HuH-7 (cell line): ENCODE data around the gene QKI.
"Not testable (repeated sequence)": the region's sequence is repeated elsewhere in the genome, so short reads cannot be mapped to it uniquely, and the experiment has no call there.

ENCODE experiments used
- DNase-seq: peaks from one replicate; pipeline ENCODE4 v3.0.0; 2011; ENCODE audit warnings: low spot score

QKI gene

DNA sequence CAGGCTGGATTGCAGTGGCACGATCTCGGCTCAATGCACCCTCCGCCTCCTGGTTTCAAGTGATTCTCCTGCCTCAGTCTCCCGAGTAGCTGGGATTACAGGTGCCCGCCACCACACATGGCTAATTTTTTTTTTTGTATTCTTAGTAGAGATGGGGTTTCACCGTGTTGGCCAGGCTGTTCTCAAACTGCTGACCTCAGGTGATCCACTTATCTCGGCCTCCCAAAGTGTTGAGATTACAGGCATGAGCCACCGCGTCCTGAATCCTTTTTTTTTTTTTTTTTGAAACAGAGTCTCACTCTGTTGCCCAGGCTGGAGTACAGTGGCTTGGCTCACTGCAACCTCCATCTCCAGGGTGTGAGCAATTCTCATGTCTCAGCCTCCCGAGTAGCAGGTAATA is 24.9 kb downstream of the QKI start:
- DNase-seq, result not testable (repeated sequence)

GRCh38 chr6:163439997-163440396 is 25.5 kb downstream of the QKI start:
- DNase-seq, result no peak

GRCh38 chr6:163442336-163442735 is 27.8 kb downstream of the QKI start:
- DNase-seq, result no peak

DNA sequence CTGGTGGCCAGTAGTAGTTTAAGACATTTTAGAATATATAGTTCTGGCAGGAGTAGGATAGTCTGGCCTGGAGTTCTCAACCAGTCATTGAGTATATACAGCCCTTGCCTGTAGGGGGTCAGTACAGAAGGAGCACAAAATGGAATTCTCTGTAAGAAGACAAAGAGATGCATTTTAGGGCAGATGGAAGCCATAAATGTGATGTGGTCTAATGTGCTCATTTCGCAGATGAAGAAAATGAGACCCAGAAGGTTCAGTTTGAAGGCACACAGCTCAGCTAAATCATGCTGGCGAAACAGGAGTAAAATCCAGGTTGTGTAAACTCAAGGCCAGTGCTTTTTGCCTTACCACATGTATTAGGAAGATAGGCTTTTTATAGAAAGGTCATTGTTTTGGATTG is 29.6 kb downstream of the QKI start:
- DNase-seq, result no peak

GRCh38 chr6:163446549-163446948 is 32.0 kb downstream of the QKI start:
- no peak for DNase-seq

DNA sequence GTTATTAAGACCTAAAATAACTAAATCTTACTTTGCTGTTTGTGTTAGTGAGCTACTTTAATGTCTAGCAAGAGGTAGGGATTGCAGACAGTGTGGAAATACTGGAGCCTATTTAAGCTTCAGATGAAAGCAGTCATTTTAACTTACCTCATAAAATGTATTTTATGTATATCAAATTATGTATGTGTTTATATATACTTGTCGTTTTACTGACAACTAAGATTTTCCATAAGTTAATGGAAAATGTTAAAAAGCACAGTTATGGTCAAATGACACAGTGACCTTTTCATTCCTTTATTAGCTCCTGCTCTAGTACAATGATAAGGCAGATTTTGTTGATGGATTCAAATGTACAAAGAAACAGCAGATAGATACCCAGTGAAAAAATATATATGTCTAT is 34.6 kb downstream of the QKI start:
- no peak for DNase-seq

DNA sequence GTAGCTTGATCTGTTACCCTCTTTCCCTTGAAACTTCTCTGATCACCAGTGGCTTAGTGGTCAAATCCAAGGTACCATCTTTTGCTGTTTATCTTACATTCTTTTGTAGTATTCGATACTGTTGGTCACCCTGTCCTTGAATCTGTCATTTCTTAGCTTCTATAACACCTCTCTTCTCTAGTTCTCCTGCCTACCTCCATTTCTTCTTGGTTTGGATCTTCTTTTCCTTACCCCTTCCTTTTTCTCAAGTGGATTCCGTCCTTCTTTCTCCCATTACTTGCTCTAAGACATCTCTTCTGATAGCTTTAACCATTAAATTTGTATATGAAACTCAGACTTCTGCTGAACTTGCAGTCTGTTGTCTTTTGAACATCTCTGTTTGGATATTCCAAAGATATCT is 39.9 kb downstream of the QKI start:
- DNase-seq, result no peak

DNA sequence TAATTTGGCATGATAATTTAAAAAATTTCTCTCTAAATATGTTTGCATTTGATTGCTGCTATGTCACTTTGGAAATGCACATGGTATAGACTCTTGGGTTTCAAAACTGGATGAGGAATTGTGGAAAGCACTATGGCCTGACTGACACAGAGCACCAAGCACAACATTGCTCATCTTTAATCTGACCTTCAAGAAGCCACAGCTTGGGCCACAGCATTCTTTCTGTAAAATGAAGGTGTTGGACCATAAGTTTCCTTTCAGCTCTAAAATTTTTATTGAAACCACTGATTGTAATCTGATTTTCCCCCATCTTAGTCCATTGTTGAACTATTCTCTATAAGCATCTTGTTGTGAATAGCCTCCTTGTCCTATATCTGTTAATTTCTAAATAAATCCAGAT is 41.0 kb downstream of the QKI start:
- DNase-seq, result no peak

DNA sequence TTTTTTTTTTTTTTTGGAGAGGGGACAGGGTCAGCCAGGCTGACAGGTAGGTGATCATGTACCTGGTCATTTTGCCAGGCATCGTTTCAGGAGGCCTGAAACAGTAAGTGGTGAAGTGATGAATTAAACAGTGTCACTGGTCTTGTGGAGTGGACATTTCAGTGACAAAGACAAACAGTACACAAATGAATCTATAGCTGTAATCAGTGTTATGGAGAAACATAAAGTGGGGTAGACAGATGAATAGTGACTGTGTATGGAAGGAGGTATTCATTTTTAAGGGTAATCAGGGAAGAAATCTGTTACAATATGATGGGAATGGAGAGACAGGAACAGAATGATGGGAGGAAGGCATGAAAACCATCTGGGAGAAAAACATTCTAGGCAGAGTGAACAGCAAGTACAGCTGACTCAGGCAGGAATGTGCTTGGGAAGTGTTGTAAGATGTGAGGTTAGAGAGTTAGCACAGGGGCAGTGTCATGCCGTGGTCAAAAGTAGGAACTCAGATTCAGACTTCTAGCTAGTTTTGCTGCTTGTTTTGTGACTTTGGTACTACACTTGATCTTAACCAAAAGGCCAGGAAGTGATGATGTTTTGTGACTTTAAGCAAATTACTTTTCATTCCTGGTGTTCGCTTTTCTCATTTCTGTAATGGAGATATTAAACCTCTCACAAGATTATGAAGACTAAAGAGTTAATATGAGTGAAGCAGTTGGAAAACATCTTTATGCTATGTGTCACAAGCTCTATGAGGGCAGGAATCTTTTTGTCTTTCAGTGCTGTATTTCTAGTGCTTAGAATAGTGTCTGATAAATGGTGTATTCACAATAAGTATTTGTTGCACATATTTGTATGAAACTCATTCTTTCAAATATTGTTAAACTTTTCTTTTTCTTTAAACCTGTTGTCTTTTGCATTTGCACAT is 43.4 kb downstream of the QKI start:
- DNase-seq, result no peak

DNA sequence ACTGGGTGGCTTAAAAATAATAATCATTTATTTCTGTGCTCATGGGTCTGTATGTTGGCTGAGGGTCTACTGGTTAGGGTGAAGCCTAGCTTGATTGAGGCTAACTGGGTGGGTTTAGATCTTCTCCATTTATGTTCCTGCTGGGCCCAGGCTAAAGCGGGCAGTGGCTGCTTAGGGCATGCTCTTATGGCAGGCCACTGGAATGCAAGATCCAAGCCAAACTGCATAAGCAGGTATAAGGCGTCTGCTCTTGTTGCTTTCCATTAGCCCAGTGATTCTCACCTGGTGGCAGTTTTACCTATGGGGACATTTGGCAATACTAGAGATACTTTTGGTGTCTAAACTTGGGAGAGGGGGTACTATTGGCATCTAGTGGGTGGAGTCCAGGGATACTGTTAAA is 44.5 kb downstream of the QKI start:
- DNase-seq, result no peak

- DNase-seq, result no peak
Measured at GRCh38 chr6:163459536-163459935, 45.0 kb downstream of the QKI start.

- DNase-seq, result no peak
Measured at GRCh38 chr6:163460307-163460782, 45.8 kb downstream of the QKI start.

GRCh38 chr6:163461696-163462095 is 47.2 kb downstream of the QKI start:
- DNase-seq, result no peak

DNA sequence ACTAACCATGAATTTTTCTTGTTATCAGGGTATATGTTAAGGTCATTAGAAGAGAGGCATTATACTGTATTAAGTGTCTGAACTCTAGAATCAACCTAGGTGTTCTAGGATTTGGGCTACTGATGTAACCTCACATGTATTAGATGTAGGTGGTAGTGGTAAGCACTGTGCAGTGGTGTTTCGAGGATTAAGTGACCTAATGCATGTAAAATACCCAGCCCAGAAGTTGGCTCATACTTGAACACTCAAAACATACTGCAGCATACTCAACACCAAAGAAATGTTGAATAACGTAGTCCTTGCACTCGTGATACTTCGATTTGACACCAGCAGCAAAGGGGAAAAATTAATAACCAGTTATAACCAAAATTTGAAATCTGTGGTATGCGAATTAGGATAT is 48.7 kb downstream of the QKI start:
- no peak for DNase-seq

GRCh38 chr6:163463795-163464194 is 49.3 kb downstream of the QKI start:
- no peak for DNase-seq

DNA sequence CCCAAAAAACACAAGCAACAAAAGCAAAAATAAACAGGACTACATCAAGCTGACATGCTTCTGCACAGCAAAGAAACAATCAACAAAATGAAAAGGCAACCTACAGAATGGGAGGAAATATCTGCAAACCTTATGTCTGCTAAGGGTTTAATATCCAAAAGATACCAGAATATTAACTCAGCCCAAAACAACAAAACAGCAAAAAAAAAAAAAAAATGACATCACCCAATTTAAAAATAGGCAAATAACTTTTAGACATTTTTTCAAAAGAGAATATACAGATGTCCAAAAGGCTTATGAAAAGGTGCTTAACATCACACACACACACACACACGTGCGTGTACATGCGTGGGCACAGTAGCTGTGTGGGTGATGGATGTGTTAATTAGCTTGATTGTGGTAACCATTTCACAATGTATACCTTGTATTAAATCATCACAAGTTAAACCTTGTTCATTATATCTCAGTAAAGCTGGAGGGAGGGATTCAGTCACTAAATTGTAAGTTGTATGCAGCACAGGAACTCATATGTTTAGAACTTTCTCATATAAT is 52.4 kb downstream of the QKI start:
- DNase-seq, result no peak

DNA sequence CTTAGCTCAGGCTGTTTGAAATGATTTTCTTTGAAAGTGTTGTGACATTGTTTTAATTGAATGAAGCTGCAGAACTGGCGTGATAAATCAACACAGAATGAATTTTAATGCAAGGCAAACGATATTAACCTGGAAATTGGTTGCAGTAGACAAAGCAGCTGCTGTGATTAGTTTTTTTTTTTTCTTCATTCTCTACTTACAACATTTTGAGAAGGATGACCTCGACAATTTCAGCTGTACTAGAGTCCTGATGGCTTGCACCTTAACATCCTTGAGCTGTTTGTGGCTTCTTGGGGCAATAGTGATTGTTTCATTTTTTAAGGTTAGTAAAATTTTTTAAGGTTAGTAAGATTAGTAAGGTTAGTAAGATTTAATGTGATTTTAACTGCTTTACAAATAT is 54.2 kb downstream of the QKI start:
- DNase-seq, result no peak

GRCh38 chr6:163469459-163469985 is 55.0 kb downstream of the QKI start:
- DNase-seq, result no peak

DNA sequence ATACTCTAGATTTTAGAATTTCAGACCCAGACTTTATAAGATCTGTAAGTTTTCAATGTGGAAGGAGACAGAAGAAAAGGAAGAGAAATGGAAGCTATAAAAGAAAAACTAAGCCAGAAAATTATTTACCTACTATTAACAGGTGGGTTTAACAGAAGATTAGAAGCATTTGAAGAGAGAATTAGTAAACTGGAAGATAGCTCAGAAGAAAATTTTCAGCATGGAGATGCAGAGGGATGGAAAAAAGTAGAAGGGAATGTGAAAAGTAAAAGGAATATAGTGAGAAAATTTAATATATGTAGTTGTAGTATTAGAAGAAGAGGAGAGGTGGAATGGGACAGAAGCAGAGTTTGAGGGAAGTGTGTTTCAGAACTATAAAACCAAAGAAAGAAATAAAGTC is 56.1 kb downstream of the QKI start:
- DNase-seq, result no peak

- no peak for DNase-seq
Measured at GRCh38 chr6:163474581-163474980, 60.1 kb downstream of the QKI start.

GRCh38 chr6:163476946-163477345 is 62.4 kb downstream of the QKI start:
- not testable (repeated sequence) for DNase-seq

- no peak for DNase-seq
Measured at GRCh38 chr6:163483107-163483506, 68.6 kb downstream of the QKI start.

GRCh38 chr6:163485388-163485851 is 70.9 kb downstream of the QKI start:
- no peak for DNase-seq
